Chondrocyte (in vitro differentiated cells): ENCODE measurements around the gene ERP44. TPM values are rescaled to one million over a fixed set of nuclear protein-coding genes. Genes with fewer than 3 reads are reported as not detected.
"Not testable (repeated sequence)": the region's sequence is repeated elsewhere in the genome, so short reads cannot be mapped to it uniquely, and the experiment has no call there.

Source experiments
- DNase-seq: peaks from one replicate; pipeline ENCODE4 v3.0.0; 2021; ENCODE audit warnings: mixed read lengths, low spot score
- H3K27ac Mint-ChIP-seq: one replicate; pipeline ENCODE4 v1.8.0; 2021; ENCODE audit warnings: mild to moderate bottlenecking, moderate library complexity, mixed read lengths; ENCODE audit not compliant: unreplicated experiment
- H3K27me3 Mint-ChIP-seq: 2 replicates; pipeline ENCODE4 v1.8.0; 2021; ENCODE audit warnings: low read depth, mixed read lengths
- H3K36me3 Mint-ChIP-seq: 2 replicates; pipeline ENCODE4 v1.8.0; 2021; ENCODE audit warnings: low read depth, mixed read lengths
- H3K4me1 Mint-ChIP-seq: 2 replicates; pipeline ENCODE4 v1.8.0; 2021; ENCODE audit warnings: low read depth, mild to moderate bottlenecking, mixed read lengths
- H3K4me3 Mint-ChIP-seq: one replicate; pipeline ENCODE4 v1.8.0; 2021; ENCODE audit warnings: mild to moderate bottlenecking, moderate library complexity, mixed read lengths; ENCODE audit not compliant: unreplicated experiment
- H3K9me3 Mint-ChIP-seq: 2 replicates; pipeline ENCODE4 v1.8.0; 2021; ENCODE audit warnings: low read depth, mixed read lengths
- total RNA-seq: library from RNA; stranded (reverse); gene quantifications from 3 replicates; pipeline ENCODE4 v1.2.1, GENCODE V29; 2021
- TF ChIP-seq, protein P1 (sequence below): fragments of 200-600 bp; sonication (generic); IDR thresholded peaks from 2 replicates; pipeline ENCODE4 v1.5.0; 2021; ENCODE audit warnings: antibody characterized with exemption, mild to moderate bottlenecking, moderate library complexity

ERP44 gene
- total RNA-seq, 1 donor from 2014 or later = 16.6 TPM

DNA sequence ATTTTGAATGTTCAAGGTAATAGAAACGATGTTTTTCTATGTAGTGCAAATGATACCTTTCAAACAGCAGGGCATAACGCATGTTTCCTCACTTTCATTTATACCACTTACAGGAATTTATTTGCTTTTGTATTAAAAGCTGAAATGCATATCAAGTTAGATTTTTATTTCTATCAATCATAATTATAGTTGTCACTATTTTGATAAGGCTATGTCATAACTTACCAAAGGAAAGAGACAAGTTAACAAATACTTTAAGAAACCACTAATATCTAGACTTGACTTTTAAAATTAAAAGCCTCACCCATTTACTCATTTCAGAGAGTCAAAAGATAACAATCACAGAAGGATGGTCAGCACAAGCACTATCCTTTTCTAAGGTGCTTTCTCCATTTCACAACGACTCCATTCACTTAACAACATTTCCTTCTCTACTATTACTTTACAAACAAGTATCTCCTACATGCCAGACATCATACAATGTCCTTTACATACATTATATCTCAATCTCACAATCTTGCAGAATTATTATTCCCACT lies 12.6 kb downstream of the ERP44 start:
- no peaks in the 10 kb centered on the region for H3K36me3 Mint-ChIP-seq
- H3K27me3 Mint-ChIP-seq = no peaks in the 10 kb centered on the region
- TF ChIP-seq, protein P1, sequence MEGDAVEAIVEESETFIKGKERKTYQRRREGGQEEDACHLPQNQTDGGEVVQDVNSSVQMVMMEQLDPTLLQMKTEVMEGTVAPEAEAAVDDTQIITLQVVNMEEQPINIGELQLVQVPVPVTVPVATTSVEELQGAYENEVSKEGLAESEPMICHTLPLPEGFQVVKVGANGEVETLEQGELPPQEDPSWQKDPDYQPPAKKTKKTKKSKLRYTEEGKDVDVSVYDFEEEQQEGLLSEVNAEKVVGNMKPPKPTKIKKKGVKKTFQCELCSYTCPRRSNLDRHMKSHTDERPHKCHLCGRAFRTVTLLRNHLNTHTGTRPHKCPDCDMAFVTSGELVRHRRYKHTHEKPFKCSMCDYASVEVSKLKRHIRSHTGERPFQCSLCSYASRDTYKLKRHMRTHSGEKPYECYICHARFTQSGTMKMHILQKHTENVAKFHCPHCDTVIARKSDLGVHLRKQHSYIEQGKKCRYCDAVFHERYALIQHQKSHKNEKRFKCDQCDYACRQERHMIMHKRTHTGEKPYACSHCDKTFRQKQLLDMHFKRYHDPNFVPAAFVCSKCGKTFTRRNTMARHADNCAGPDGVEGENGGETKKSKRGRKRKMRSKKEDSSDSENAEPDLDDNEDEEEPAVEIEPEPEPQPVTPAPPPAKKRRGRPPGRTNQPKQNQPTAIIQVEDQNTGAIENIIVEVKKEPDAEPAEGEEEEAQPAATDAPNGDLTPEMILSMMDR = no peak
- DNase-seq = no peak
- no peaks in the 10 kb centered on the region for H3K9me3 Mint-ChIP-seq
- H3K4me1 Mint-ChIP-seq = peaks cover 55% of the 10 kb centered on the region
- H3K27ac Mint-ChIP-seq = no peak overlapping the region
- no peak overlapping the region for H3K4me3 Mint-ChIP-seq

DNA sequence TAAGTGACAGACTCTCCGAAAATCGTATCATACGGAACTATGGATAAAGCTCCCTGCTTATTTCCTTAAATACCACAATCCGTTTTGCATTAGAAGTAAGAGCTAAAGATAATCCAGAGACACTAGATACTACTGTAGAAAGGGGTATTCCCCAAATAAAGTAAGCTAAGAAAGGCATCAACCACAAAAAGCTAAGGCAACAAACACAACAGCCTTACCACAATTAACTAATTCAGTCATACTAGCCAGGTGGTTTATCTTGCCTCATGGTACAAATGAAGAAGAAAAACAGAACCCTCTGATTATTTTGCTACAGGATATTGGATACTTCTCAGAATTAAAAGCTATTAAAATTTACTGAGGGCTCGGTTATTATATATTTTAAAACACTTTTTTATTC lies 14.1 kb downstream of the ERP44 start:
- Mint-ChIP-seq H3K4me1 (peaks cover 48% of the 10 kb centered on the region), H3K36me3 (no peaks in the 10 kb centered on the region), H3K27ac (no peak overlapping the region), H3K9me3 (no peaks in the 10 kb centered on the region), H3K4me3 (no peak overlapping the region), H3K27me3 (no peaks in the 10 kb centered on the region)
- TF ChIP-seq, protein P1 = no peak
- no peak for DNase-seq

DNA sequence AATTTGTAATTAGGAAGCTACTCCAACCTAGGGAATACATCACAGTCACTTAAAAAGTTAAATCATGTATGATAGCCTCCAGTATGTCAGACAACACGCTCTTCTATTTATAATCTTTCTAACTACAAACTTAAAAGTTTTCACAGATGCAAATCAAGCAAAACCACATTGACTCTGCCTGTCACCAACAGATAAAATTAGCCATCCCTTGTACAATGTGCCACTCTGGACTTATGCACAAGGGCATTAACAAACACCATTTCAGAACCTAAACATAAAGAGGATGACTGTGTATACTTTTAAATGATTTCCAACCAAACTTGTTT lies 14.7 kb downstream of the ERP44 start:
- no peaks in the 10 kb centered on the region for H3K9me3 Mint-ChIP-seq
- no peak overlapping the region for H3K4me3 Mint-ChIP-seq
- TF ChIP-seq, protein P1 = no peak
- no peaks in the 10 kb centered on the region for H3K36me3 Mint-ChIP-seq
- DNase-seq = no peak
- H3K27ac Mint-ChIP-seq = no peak overlapping the region
- peaks cover 46% of the 10 kb centered on the region for H3K4me1 Mint-ChIP-seq
- no peaks in the 10 kb centered on the region for H3K27me3 Mint-ChIP-seq

DNA sequence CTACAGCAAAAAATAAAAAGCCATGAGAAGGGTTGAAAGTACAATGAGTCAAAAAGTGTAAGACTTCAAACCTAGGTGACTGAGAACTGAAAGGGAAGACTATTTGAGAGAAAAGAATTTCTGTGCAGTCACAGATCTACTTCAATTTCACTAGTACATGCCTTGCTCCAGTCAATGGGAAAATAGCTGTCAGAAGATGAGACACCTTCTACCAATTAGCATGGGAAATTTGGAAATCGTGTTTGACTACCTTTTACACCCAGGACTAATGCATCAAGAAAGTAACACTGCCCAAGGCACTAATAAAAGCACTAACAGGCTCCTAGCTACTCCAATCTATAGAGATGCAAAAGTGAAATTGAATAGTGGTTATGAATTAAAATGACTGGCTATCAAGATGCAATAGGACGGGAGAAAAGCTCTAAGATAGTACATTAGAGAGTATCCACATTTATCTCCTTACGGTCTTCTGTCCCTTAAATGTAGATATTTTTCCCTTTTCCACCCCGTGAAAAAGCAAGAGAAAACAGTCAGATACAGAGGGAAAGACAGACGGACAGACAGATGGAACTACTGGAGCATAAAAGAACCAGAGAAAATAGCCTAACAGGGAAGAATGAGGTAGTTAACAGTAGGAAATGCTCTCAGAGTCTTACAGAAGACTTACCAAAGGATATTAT lies 15.2 kb downstream of the ERP44 start:
- TF ChIP-seq, protein P1 = no peak
- H3K27ac Mint-ChIP-seq = no peak overlapping the region

DNA sequence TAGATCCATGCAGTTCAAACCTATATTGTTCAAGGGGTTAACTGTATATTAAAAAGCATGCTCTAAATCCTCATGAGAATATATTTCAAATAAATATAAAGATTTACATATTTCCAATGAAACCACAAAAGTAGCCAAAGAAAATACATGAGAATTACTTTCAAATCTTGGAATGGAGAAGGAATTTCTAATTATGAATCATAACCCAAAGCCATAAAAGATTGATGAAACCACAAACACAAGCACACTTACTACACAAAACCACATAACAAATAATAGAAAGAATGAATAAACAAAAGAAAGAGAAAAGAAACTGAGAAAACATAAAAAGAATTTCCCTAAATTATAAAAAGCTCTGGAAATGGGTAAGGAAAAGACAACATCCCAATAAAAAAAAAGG lies 16.0 kb downstream of the ERP44 start:
- TF ChIP-seq, protein P1 = no peak
- Mint-ChIP-seq H3K27ac (no peak overlapping the region), H3K9me3 (no peaks in the 10 kb centered on the region), H3K4me3 (no peak overlapping the region), H3K4me1 (peaks cover 41% of the 10 kb centered on the region), H3K27me3 (no peaks in the 10 kb centered on the region), H3K36me3 (no peaks in the 10 kb centered on the region)
- DNase-seq = no peak

More for the DNA sequence above, 15.2 kb downstream of the ERP44 start:
- Mint-ChIP-seq H3K4me3 (no peak overlapping the region), H3K4me1 (peaks cover 46% of the 10 kb centered on the region), H3K9me3 (no peaks in the 10 kb centered on the region), H3K27me3 (no peaks in the 10 kb centered on the region), H3K36me3 (no peaks in the 10 kb centered on the region)
- no peak for DNase-seq

DNA sequence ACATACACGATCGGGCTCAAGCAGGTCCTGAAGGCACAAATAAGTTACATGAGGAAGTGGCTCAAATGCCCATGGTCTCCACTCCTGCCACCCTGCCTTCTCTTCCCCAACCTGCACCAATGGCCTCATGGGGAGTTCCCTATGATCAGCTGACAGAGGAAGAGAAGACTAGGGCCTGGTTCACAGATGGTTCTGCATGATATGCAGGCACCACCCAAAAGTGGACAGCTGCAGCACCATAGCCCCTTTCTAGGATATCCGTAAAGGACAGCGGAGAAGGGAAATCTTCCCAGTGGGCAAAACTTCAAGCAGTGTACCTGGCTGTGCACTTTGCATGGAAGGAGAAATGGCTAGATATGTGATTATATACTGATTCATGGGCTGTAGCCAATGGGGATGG lies 22.5 kb downstream of the ERP44 start:
- not testable (repeated sequence) for H3K36me3 Mint-ChIP-seq, H3K27me3 Mint-ChIP-seq, H3K27ac Mint-ChIP-seq, H3K4me3 Mint-ChIP-seq, H3K9me3 Mint-ChIP-seq, DNase-seq
- peaks cover 10% of the 10 kb centered on the region for H3K4me1 Mint-ChIP-seq
